SHP77 (cell line): ENCODE results near the gene WFDC1.

Experiments used
- DNase-seq, 2 experiments: peaks; one replicate each; lab custom pipeline; 2025; lab: John Stamatoyannopoulos, UW

WFDC1 gene

GRCh38 chr16:84378099-84378498 is 83.4 kb downstream of the WFDC1 start:
- no peak for DNase-seq

- DNase-seq: no peak
These were observed 83.9 kb downstream of the WFDC1 start for GRCh38 chr16:84378567-84378966.

GRCh38 chr16:84379008-84379708 is 84.5 kb downstream of the WFDC1 start:
- no peak for DNase-seq
